Gastroesophageal sphincter (tissue), 4 donors: ENCODE measurements around the gene BANP. TPM values are rescaled to one million over a fixed set of nuclear protein-coding genes. Genes with fewer than 3 reads are reported as not detected.
A peak's percentile ranks its signal among the peaks of the same experiment; 100 is the strongest.
"Not testable (repeated sequence)": the region's sequence is repeated elsewhere in the genome, so short reads cannot be mapped to it uniquely, and the experiment has no call there.

ENCODE experiments used
- ATAC-seq: fragments of 150-250 bp; one replicate; pipeline ENCODE4 v1.9.1; 2016; ENCODE audit warnings: mild to moderate bottlenecking, moderate library complexity
- H3K27ac ChIP-seq, 4 donors: fragments of 200-600 bp; sonication (generic) in 3 of 4; 1 replicate in 3 of 4; 2 replicates in 1 of 4; pipeline ENCODE4 v1.5.1; 2016 to 2019
- H3K27me3 ChIP-seq: fragments of 200-600 bp; sonication (generic); one replicate; pipeline ENCODE4 v1.5.1; 2019
- H3K36me3 ChIP-seq, 2 donors: fragments of 200-600 bp; sonication (generic); one replicate each; pipeline ENCODE4 v1.5.1; 2019; ENCODE audit warnings: control low read depth in 1 of 2
- H3K4me1 ChIP-seq, 3 donors: fragments of 200-600 bp; sonication (generic); 1 replicate in 2 of 3; 2 replicates in 1 of 3; pipeline ENCODE4 v1.5.1; 2016 to 2019; ENCODE audit warnings: control low read depth in 2 of 3
- H3K4me3 ChIP-seq, 2 donors: fragments of 200-600 bp; sonication (generic); one replicate each; pipeline ENCODE4 v1.5.1; 2019; ENCODE audit warnings: mild to moderate bottlenecking in 1 of 2, moderate library complexity in 1 of 2
- H3K9me3 ChIP-seq, 3 donors: fragments of 200-600 bp; sonication (generic); one replicate each; pipeline ENCODE4 v1.5.1; 2017 to 2019; ENCODE audit warnings: control low read depth in 2 of 3
- EP300 ChIP-seq: sonication (generic); formaldehyde crosslinking; IDR thresholded peaks from one replicate; pipeline ENCODE4 v1.6.1; 2017; ENCODE audit warnings: antibody characterized with exemption, mild to moderate bottlenecking
- POLR2A ChIP-seq, 2 donors: fragments of 450-650 bp; IDR thresholded peaks; one replicate each; pipeline ENCODE4 v1.6.1; 2017; ENCODE audit warnings: antibody characterized with exemption in 2 of 2, mild to moderate bottlenecking in 2 of 2, moderate library complexity in 1 of 2
- POLR2AphosphoS5 ChIP-seq: sonication (generic); formaldehyde crosslinking; IDR thresholded peaks from one replicate; pipeline ENCODE4 v1.6.1; 2017; ENCODE audit warnings: antibody characterized with exemption
- WGBS, 2 donors: methylation state at CpG; one replicate each; pipeline ENCODE4 v1.1.5; 2018; ENCODE audit warnings: low coverage in 1 of 2; 5-methylcytosine and 5-hydroxymethylcytosine counted together
- total RNA-seq, 4 donors: library from RNA; depleted of rRNA; stranded (reverse); fragments of >200 nt; gene quantifications; one replicate each; pipeline ENCODE4 v1.1.0, GENCODE V29; 2016
- TF ChIP-seq, protein P1 (sequence below), 4 experiments: fragments of 200-600 bp in 2 of 4; fragments of 450-650 bp in 2 of 4; sonication (generic) in 1 of 4; IDR thresholded peaks; one replicate each; pipeline ENCODE4 v1.5.1; 2017 to 2019; ENCODE audit warnings: antibody characterized with exemption in 4 of 4, mild to moderate bottlenecking in 2 of 4, moderate library complexity in 2 of 4

The BANP gene
- total RNA-seq, 4 donors from 2014 or later = 17.1 to 33.1 (median 24.2) TPM

DNA sequence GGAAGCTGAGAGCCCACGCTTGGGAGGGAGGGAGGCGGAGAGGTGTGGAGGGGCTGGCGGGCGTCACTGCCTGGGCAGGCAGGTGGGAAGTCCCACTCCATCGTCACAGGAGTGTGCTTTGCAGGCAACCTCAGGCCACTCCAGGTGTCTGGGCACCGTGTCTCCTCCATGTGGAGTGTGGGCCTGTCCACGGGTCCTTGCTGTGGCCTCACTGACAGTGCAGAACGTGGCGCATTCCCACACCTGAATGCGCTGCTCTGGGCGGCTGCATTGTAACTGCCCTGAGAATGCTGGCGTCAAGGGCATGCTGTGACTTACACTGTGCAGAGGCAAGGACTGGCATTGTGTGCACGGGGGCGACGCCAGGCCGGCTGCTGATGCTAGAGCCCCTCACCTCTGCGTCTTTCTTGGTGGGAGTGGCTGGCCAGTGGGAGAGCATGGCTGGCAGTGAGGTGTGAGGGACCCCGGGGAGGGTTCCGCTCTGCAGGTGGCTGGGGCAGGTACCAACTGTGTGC lies 66.4 kb downstream of the BANP start:
- TF ChIP-seq EP300 = no peak
- TF ChIP-seq, protein P1, sequence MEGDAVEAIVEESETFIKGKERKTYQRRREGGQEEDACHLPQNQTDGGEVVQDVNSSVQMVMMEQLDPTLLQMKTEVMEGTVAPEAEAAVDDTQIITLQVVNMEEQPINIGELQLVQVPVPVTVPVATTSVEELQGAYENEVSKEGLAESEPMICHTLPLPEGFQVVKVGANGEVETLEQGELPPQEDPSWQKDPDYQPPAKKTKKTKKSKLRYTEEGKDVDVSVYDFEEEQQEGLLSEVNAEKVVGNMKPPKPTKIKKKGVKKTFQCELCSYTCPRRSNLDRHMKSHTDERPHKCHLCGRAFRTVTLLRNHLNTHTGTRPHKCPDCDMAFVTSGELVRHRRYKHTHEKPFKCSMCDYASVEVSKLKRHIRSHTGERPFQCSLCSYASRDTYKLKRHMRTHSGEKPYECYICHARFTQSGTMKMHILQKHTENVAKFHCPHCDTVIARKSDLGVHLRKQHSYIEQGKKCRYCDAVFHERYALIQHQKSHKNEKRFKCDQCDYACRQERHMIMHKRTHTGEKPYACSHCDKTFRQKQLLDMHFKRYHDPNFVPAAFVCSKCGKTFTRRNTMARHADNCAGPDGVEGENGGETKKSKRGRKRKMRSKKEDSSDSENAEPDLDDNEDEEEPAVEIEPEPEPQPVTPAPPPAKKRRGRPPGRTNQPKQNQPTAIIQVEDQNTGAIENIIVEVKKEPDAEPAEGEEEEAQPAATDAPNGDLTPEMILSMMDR (IDR thresholded peaks at IDR 0.05) = no peak
- no peak for TF ChIP-seq POLR2A (IDR thresholded peaks at IDR 0.05)
- no peak for TF ChIP-seq POLR2AphosphoS5
- H3K4me1 ChIP-seq = peaks cover 0 to 21% (median 6%) of the 10 kb centered on the region in 3 donors
- H3K36me3 ChIP-seq = peaks cover 0 to 51% of the 10 kb centered on the region in 2 donors
- no peaks in the 10 kb centered on the region for H3K27me3 ChIP-seq
- ATAC-seq = no peak
- H3K9me3 ChIP-seq = no peaks in the 10 kb centered on the region
- 70% methylated on average over 2 of the region's 19 CpGs; no CpG with 5 or more reads in 1 of the 2 donors for WGBS, 2 donors
- H3K4me3 ChIP-seq = no peak overlapping the region
- no peak overlapping the region for H3K27ac ChIP-seq

DNA sequence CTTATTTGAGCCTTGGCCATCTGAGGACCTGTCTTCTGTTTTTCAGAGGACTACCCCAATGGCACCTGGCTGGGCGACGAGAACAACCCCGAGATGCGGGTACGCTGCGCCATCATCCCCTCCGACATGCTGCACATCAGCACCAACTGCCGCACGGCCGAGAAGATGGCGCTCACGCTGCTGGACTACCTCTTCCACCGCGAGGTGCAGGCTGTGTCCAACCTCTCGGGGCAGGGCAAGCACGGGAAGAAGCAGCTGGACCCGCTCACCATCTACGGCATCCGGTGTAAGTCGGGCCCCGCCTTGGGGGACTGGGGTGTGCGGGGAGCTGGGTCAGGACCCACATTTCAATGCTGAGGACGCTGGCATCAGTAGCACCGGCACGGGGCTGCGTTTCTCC lies 67.1 kb downstream of the BANP start:
- no CpG with 5 or more reads among the region's 26 CpGs for WGBS, 2 donors
- H3K4me3 ChIP-seq, H3K27me3 ChIP-seq, ATAC-seq, H3K27ac ChIP-seq, H3K9me3 ChIP-seq: not testable (repeated sequence)
- Histone ChIP-seq H3K36me3 (peaks cover 0 to 48% of the 10 kb centered on the region in 2 donors), H3K4me1 (peaks cover 0 to 21% (median 6%) of the 10 kb centered on the region in 3 donors)

DNA sequence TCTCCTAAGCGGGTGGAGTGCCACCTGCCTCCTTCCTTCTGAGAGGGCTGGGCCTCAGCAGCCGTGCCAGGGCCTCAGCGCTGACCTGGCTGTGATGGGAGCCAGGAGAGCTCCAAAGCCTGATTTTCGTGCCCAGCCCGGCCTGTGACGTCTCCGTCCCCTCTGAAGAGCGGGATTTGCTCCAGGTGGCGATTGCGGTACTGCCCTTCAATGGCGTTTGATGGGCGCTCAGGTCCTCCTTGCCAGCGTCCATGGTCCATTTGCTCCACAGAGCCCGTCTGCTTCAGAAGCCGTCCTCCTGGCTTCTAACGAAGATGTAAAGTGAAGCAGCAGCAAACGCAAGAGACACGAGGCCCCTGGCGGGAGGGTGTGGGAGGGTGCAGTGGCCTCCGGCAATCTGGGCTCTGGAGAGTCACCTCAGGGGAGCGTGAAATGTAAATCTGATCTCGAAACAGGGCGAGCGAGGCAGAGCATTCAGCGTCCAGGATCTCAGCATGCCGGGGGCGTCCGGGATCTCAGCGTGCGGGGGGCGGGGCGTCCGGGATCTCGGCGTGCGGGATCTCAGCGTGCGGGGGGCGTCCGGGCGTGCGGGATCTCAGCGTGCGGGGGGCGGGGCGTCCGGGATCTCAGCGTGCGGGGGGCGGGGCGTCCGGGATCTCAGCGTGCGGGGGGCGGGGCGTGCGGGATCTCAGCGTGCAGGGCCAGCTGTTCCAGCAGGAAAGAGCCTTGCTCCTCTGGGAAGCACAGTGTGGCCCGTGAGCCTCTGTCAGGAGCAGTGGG lies 68.0 kb downstream of the BANP start:
- Histone ChIP-seq H3K4me1 (peaks cover 0 to 12% (median 4%) of the 10 kb centered on the region in 3 donors), H3K4me3 (peak overlapping the region in 1 of 2 donors; percentile 20), H3K27ac (peak overlapping the region in 3 of 4 donors; percentile 42 to 54 (median 43)), H3K36me3 (peaks cover 0 to 51% of the 10 kb centered on the region in 2 donors)
- 93% methylated on average over 8 of the region's 59 CpGs; no CpG with 5 or more reads in 1 of the 2 donors for WGBS, 2 donors
- H3K9me3 ChIP-seq, H3K27me3 ChIP-seq: not testable (repeated sequence)
- ATAC-seq = peak; percentile 35

DNA sequence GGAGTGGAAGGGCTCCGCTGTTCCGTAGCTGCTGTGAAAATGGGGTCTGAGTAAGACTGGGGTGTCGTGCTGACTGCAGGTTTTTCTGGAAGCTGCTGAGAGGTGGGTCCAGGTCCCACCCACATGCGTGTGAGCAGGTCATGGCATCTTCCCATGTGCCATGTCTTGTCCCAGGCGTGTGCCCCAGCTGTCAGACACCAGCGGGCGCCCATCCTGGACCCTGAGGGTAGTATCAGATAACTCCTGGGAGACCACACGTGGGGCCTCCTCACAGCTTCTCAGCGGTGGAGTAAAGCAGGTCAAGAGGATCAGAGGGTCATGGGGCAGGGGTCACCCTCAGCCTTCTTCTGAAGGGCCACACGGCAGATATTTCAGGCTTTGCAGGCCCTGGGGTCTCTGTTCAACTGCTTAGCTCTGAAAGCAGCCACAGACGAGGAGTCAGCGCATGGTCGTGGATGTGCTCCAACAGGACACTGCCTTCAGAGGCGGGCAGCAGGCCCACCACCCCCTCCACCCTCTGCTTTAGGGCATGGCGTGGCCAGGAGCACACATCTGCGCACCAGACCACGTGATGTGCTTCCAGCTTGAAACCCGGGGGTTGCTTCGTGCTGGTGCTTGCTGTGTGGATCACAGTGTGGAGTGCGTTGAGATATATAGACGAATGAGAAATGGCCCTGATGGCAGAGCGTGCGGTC lies 68.7 kb downstream of the BANP start:
- Histone ChIP-seq H3K27me3 (no peaks in the 10 kb centered on the region), H3K4me3 (no peak overlapping the region), H3K27ac (peak overlapping the region in 1 of 4 donors; percentile 42), H3K4me1 (peaks cover 0 to 15% (median 0%) of the 10 kb centered on the region in 3 donors), H3K9me3 (no peaks in the 10 kb centered on the region), H3K36me3 (peaks cover 0 to 51% of the 10 kb centered on the region in 2 donors)
- no peak for ATAC-seq
- TF ChIP-seq, protein P1 (IDR thresholded peaks at IDR 0.05) = no peak
- no peak for TF ChIP-seq EP300
- no peak for TF ChIP-seq POLR2A (IDR thresholded peaks at IDR 0.05)
- no peak for TF ChIP-seq POLR2AphosphoS5
- 88 to 100% methylated on average over 3 of the region's 23 CpGs for WGBS, 2 donors

DNA sequence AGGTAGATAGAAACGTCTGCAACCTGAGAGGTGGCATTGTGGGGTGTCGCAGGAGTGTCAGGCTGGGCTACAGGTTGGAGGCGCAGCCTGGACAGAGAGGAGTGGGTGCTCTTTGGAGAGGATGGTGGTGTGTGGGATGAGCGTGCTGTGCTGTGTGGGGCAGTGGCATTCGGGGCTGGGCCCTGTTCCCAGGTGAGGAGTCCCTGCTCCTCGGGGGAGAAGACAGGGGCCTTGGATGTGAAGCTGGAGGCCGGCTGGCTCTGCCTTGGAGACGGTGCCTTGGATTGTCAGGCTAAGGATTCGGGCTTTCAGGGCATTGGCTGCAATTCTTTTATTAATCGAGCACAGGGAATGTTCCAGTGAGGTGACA lies 69.3 kb downstream of the BANP start:
- TF ChIP-seq POLR2A (IDR thresholded peaks at IDR 0.05) (no peak), POLR2AphosphoS5 (no peak), EP300 (no peak)
- TF ChIP-seq, protein P1 (IDR thresholded peaks at IDR 0.05) = no peak
- H3K9me3 ChIP-seq = no peaks in the 10 kb centered on the region
- peaks cover 0 to 48% of the 10 kb centered on the region in 2 donors for H3K36me3 ChIP-seq
- no peak for ATAC-seq
- 95% methylated on average over 6 of the region's 10 CpGs; no CpG with 5 or more reads in 1 of the 2 donors for WGBS, 2 donors
- no peak overlapping the region for H3K4me3 ChIP-seq
- H3K27me3 ChIP-seq = no peaks in the 10 kb centered on the region
- peaks cover 0 to 15% (median 0%) of the 10 kb centered on the region in 3 donors for H3K4me1 ChIP-seq
- H3K27ac ChIP-seq = no peak overlapping the region

DNA sequence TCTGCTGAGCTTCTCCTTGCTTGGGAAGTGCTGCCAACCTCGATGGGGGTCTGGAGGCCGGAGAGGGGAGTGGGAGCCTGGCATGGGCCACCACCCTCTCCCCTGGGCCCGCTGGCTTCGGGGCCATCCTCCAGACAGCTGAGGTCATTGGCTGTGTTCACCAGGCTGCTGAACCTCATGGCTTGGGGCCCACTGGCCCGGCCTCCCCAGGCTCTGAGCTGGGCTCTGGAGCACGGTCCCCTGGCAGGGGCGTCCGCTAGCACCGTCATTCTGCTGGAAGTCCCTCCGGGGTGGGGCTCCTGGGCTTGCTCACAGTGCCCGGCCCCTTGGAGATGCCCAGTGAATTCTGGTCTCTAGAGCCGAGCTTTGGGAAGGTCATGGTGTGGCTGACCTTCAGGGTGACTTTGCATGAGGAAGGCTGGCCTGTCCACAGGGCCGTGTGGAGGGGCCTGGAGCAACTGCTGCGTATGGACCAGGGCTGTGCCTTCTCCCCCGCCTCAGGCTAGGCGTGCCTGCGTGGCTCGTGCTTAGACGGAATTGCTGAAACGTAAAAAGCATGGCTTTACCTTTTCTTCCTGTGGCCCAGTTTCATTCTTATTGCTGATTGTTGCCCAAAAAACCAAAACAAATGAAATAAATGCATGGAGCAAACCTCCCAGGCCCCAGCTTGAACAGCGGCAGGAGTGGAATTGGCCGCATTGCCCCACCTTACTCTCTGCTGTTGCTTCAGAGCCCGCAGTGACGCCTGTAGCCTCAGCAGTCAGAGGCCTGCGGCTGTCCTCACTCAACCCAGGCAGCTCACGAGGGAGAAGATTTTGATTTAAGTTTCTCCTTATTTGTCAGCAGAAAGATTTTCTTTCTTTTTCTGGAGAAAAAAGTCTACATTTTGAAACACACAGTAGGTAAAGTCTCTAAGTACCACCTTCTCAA lies 70.1 kb downstream of the BANP start:
- WGBS, 2 donors = 88% methylated on average over 13 of the region's 26 CpGs; no CpG with 5 or more reads in 1 of the 2 donors
- H3K27me3 ChIP-seq, H3K4me3 ChIP-seq, H3K9me3 ChIP-seq, H3K27ac ChIP-seq, ATAC-seq: not testable (repeated sequence)
- H3K4me1 ChIP-seq = peaks cover 0 to 15% (median 0%) of the 10 kb centered on the region in 3 donors
- peaks cover 0 to 42% of the 10 kb centered on the region in 2 donors for H3K36me3 ChIP-seq
